Measurements from ENCODE around the gene TEAD1.

- TF ChIP-seq CTCF (conservative IDR thresholded peaks at IDR 0.05; ENCODE audit: low read length) (no peak), EZH2phosphoT487 (IDR thresholded peaks at IDR 0.05; ENCODE audit: borderline replicate concordance, low read depth, low read length) (no peak)
These were observed 57.7 kb downstream of the TEAD1 start for GRCh38 chr11:12731841-12732336.
